IPS DF 4.7 (cell line): ENCODE measurements around the gene KNSTRN.
A peak's percentile ranks its signal among the peaks of the same experiment; 100 is the strongest.

ENCODE experiments used
- DNase-seq: peaks from one replicate; pipeline ENCODE4 v3.0.0-alpha.2; 2013; ENCODE audit warnings: low spot score; ENCODE audit errors: extremely low read depth

The KNSTRN gene

DNA sequence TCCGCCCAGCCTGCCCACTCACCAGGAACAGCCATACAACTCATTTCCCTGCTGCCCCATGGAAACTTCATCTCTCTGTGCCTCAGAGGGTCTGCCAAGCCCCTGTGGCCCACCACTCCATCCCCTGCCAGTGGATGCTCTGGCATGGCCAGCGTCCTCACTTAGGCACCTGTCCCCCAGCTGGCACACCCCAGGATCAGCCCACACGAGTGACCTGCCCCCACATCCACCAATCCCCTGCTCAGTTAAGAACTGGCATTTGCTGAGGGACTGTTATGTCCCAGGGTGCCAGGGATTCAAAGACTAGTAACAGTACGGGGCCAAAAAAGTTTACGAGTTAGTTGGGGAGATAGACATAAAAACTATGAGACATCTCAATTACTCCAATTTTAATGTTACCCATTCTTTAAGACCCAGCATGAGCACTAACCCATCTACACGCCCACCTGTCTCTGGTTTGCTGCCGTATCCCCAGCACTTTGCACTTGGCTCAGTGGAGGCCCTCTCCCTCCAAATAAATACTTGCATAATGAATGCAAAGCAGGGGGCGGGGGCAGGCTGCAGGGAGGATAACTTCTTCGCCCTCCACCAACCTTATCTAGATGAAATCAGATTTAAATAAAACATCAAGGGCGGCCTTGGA is 46.7 kb downstream of the KNSTRN start:
- DNase-seq: no peak

DNA sequence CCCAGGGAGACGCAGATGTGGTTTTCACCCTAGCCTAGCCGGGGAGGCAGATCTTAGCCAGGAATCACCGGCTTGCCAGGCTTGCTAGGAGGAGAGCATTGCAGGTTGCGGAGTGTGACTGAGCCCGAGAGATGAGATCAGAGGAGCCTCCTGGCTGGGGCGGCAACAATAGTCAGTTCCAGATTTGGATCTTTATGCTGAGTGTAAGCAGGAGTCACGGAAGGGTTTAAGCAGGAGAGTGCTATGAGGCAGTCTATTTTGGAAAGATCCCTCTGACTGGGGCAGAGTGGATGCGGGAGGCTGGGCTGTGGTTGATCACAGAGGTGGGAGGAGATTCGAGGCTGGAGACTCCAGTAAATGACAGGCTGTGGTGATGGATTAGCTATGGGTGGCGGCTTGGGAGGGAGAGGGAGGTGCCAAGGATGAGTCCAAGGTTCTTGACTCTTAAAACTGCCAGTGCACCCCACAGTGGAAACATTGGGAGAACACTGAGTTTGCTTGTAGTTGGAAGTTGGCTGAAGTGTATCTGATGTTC is 47.8 kb downstream of the KNSTRN start:
- no peak for DNase-seq

DNA sequence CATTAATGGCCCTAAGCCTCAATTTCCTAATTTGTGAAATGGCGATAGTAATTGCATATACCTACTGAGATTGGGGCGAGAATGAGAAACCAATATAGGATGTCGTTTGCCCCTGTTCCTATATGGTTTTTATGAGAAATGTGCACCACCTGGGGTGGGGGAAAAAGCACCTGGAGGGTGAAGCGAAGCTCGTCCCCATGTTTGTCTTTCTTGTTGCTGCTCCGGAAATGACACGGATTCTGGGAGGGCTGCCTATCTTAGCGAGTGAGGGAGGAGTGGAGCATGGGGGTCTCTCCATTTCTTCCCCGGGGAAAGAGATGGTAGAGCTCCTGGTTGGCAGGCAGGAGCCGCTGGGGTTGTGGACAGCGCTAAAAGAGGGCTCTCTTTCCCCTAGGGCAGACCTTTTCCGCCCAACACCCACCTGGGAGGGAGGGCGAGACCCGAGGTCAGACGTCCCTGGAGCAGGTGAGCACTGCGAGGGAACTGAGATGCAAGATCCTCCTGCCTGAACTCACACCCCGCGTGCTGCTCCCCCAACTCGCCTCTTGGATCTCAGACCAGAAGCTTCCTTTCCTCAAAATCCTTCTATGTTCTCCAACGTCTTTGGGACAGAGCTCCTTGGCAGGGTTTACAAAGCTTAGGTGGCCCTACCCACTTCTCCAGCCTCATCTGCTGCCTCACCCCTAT is 52.6 kb downstream of the KNSTRN start:
- DNase-seq: no peak

DNA sequence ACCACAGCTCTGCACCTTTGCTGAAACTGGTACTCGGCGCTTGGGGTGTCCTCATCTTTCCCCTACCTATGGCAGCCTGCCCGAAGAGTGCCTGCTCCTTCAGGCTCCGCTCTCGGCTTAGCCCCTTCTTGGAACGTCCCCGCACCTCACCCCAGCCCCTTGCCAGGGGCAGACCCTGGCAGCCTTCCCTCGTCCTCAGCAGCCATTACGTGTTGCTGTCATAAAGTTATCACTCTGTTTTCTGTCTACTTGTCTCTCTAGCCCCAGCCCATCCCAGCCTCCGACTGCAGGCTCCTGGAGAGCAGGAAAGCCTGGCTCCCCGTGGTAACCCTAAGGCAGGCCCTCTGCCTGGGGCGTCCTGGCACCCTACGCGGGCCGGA is 53.2 kb downstream of the KNSTRN start:
- no peak for DNase-seq

DNA sequence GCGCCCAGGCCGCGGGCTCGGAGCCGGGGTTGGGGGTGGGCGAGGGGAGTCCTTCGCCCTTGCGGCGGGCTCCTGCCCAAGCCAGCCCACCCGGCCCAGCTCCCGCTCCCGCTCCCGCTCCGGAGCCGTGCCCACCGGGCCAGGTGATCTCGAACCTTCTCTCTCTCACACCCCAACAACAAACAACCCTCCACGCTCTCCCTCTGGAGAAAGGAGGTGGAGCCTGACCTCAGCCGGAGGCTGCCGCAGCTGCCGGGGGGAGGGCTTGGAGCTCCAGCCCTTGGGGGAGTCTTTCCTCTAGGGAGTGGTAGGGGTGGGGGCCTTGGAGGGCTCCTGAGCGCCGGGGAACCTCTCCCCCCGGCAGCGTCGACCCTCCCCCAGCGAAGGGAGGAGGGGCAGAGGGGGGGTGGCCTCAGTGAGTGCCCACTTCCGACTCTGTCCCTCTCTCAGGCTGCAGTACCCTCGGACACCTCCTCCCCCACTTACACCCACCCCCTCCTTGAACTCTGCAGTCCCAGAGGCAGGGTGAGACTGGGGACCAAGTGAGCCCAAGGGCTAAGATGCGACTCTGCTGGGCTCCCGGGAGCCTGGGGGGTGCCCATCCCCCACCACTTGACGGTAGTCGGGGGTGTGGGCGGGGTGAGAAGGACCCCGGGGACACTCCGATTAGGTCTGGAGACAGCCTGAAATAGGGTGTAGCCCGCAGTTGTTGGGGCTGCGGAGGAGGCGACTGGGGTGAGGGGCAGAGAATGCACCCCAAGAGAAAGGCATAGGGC is 53.8 kb downstream of the KNSTRN start:
- DNase-seq: no peak

DNA sequence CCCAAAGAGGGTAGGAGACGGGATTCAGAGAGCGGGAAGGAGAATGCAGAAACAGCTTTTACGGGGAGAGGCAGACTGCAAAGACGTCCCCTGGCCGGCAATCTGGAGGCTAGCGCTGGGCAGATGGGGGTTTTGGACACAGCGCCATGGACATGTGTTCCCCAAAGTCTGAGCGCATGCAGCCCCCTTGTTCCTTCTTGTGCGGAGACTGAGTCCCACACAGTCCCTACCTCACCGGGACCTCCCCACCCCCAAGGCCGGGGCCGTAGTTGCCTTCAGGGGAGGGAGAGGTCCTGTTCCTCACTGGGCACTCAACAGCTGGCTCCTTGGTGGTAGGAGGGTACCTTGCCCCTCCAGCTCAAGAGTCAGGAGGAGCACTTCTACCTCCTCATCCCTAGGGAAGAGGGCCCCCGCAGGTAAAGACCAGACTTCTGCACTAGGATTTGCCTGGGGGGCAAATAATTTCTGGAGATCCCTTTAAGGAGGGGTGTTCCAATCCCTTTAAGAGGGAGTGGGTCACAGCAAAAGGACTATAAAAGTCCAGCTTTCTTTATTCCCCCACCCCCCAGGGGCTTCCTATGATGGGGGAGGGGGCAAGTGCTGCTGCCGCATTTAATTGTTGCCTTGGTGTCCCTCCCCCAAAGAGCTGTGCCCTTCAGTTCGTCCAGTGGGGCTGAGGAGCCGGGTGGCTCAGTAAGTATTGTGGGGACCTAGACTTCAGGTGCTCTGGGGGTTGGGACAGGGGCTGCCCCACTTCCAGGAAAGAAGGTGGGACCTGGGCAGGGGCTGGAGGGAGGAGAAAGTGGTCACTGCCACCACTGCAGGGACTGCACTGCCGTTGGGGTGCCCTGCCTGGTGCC is 54.6 kb downstream of the KNSTRN start:
- no peak for DNase-seq

DNA sequence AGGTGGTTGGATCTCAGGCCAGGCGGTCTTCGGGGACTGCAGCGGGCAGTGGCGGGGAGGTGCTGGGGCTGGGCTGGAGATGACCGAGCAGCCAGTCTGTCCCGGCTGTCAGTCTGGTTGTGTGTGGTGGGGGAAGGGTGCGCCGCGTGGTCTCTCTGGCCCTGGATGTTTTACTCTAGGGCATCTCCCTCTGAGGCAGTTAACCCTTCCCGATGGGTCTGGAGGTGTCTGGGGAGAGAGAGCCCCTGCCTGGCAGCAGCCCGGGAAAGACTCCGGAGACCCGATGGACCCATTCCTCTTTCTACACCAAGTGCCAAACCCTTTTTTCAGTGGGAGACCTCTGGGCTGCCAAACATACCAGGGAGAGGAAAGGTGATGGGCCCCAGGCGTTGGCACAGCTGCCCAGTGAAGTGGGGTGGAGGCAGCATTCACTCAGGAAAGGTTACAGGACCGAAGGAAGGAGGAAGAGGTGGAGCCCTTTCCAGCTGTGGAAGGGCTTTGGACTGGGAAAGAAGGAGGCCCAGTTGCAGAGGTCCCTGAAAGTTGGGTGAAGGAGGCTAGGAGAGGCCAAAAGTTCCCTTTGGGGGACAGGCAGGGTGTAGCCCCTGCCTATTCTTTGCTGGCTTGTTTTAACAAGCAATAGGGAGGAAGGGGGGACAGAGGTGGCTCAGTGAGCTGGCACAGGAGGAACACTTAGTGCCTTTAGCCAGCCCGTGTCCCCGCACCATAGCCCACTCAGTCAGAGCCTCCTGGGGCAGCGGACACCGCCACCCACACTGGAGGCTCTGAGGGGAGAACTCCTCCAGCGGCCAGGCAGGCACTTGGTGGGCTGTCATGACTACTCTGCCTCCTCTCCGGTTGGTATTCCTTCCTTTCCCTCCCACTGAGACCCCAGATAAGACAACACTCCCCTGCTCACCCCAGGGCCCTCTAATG is 55.5 kb downstream of the KNSTRN start:
- no peak for DNase-seq

DNA sequence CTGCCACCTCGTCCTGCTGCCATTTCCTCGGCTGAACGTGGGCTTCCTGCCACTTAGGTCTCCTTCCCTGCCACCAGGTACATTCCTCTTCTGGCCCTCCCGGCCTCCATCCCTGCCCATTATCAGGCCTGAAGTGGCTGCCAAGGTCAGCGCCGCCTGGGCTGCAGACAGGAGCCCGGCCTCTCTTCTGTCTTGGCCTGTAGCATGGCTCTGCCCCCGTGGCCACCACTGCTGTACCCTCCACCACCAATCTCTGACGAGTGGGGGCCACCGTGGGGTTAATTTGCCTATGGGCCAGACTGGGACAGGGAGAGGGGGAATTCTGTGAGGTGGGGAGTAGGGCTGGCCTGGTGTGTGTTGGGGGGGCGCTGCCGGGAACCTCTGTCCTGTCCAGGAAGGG is 56.2 kb downstream of the KNSTRN start:
- no peak for DNase-seq

DNA sequence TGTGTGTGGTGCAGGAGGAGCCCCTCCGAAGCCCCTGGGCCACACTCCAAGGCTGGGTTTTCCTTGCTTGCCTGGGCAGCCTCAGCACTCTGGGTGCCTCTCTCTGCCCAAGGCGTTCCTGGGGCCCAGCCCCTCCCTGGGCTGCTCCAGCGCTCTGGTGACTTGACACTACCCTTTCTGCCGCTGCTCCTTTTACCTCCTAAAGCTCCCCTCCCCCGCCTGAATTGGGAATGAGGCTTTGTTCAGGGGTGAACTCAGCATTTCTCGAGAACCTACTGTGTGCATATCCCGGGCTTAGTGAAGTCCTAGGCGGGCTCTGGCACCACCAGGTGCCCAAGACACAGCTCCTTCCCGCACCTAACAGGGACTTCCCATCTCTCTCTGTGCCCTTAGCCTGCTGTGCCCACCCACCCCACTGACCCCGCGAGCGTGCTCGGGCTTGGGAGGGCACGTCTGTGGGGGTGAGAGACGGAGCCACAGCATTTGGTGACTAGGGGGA is 57.0 kb downstream of the KNSTRN start:
- peak; percentile 62 for DNase-seq

DNA sequence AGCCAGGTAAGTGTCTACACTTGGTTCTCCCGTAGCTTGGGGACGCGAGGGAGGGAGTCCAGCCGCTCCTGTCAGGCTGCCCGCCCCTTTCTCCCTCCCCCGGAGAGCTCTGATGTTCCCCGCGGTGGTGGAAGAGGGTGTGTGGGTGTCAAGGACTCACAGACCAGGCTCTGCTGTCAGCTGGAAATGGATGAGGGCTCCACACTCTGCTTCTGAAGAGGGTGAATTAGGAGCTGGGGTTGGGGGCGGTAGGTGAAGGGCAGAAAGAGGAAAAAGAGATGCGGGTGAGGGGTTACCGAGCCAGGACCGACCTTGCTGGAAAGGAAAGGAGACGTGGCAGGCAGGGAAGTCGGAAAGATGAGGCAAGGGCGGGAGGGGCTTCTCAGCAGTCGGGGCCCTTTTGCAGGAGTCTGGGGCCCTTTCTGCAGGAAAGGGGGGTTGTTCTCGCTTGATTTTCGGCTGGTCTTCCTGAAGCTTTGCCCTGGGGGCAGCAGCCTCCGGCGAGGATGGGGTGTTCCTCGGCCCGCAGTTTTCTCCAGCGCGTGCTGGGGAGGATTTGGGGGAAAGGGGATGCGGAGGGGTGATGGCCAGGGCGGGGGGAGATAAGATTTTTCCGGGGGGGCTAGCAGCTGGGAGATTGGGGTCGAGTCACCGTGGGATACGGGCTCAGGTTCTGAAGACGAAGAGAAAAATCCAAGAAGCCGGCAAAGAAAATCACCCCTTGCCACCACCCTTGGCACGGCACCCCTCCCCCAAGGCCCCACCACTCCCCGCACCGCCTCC is 57.6 kb downstream of the KNSTRN start:
- DNase-seq: no peak

DNA sequence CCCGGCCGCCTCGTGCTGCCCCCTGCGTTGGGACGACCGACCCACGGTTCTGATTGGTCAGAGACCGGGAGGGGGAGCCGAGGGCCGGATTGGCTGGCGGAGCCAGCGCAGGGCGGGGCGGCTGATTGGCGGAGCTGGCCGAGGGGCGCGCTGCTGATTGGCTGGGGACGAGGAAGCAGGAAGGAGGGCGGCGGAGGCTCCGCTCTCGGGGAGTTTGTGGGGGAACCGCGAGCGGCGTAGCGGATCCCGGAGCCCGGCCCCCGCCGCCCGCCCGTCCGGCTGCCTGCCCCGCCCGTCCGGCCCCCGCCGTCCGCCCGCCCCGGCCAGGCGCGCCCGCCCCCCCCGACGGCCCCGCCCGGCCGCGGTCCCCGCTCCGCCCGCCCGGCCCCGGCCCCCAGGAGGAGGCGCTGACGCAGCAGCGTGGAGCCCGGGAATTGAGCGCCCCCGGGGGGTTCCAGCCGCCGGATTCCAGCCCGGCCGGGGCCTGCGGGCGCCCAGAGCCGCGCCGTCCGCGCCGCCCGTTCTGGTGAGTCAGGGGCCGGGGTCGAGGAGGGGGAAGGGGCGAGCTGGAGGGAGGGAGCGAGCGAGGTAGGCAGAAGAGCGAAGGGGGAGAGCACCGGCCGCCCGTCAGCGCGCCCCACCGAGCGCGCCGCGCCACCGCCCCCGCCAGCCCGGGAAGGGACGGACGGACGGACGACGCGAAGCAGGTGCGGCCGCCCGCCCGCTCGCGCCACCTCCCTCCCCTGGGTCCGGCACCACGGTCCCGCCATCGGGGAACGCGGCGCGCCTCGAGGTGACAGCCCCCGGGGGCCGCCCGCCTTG is 58.4 kb downstream of the KNSTRN start, which contains the start of gene BAHD1:
TSS of gene BAHD1 (plus strand) at position 211 of the 822 bp plus-strand sequence. CDS start 17,512 bp downstream, outside the sequence.
- peak; percentile 58 for DNase-seq

DNA sequence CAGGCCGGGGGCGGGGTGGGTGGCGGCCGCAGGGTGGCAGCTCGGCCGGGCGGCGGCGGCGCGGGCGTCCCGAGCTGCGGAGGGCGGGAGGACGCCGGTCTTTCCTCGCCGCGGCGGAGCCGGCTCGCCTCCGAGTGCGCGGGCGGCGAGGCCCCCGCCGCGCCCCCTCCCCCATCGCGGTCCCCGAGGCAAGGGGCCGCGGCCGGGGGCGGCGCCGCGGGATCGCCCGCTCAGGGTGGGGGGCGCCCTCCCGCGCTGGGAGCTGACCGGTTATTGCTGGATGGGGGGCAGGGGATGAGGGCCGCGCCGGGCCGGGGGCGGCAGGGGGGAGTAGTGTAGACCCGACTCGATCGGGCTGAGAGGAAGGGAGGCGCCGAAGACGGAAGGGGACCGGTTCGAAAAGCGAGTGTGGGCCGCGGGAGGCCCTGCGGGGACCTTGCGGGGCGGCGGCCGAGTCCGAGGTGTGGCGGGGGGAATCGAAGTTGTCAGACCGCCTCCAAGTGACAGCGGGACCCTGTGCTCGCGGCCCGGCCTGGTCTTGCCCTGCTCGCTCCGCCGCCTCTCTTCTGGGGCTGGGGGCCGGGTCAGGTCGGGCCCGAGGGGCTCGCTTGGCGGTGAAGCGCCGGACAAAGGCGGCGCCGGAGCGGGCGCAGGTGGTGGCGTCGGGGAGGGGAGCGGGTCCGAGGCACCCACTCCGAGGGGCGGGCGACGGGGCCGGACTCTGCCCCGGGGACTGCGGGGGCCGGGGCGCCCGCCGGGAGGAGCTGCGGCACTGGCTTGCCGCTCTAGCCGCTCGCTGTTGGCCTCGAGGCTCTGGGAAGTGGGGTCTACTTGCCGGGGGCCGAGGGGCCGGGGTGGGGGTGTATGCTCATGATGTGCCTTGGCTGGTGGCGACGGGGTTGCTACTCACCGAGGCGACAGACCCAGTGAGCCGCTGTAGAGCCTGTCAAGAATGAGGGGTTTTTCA is 59.3 kb downstream of the KNSTRN start:
- no peak for DNase-seq

DNA sequence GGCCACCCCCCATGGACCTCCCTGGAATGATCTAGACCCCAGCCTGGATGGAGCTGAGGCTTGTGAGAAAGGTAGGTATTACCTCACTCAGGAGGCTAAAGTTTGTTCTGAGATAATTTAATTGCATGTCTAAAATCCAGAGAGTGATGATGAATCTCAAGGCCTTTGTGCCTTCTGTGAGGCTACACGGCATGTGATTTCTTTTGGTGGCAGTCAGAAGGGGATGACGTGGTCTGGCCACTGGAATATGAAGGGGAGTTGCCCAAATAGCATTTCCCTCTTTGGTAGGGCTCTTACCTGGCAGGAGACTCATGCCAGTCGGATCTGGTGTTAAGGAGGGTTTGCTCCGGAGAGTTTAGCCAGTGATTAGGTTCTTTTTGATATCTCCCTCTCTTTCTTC is 60.7 kb downstream of the KNSTRN start:
- DNase-seq: no peak

DNA sequence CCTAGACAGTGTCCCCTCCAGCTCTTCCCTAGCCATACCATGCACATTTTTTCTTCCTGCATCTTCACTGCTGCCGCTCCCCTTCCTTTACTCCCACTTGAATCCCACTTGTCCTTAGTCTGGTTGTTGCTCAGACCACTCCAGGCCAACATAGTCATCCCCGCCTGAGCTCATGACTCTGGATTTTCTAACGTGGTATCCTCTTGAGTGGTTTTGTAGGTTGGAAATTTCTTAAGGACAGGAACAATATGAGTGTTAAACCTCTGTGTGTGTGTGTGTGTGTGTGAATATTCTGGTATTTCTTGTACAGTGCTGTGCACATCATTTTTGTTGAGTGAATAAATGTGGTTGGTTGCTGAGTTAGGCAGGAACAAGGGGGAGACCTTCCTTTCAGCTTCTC is 61.3 kb downstream of the KNSTRN start:
- DNase-seq: no peak
